SIG-M5 (cell line): ENCODE data around the gene PCP2.

ENCODE experiments used
- DNase-seq: peaks from one replicate; lab custom pipeline; 2025; lab: John Stamatoyannopoulos, UW

Gene PCP2

DNA sequence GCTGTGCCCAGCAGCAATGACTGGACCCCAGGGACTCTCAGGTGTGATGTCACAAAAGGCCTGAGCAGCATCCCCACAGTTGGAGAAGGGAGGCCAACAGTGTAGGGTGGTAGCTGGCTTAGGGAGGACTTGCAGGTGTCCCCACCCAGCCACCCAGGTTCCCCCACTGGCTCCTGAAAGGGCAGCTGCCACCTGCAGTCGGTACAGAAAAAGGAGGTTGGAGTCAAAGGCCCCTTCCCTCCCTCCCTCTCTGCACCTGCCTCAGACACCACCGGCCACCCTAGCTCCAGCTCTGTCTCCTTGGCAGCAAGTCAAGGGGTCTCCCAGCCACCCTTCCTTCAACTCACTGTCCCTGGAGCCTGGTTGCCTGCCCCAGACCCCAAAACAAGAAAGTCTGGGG is at the start of gene PCP2:
Gene PCP2 (minus strand): TSS at position 22 of the 400 bp plus-strand sequence. CDS start 262 bp downstream, outside the sequence.
- DNase-seq: no peak

DNA sequence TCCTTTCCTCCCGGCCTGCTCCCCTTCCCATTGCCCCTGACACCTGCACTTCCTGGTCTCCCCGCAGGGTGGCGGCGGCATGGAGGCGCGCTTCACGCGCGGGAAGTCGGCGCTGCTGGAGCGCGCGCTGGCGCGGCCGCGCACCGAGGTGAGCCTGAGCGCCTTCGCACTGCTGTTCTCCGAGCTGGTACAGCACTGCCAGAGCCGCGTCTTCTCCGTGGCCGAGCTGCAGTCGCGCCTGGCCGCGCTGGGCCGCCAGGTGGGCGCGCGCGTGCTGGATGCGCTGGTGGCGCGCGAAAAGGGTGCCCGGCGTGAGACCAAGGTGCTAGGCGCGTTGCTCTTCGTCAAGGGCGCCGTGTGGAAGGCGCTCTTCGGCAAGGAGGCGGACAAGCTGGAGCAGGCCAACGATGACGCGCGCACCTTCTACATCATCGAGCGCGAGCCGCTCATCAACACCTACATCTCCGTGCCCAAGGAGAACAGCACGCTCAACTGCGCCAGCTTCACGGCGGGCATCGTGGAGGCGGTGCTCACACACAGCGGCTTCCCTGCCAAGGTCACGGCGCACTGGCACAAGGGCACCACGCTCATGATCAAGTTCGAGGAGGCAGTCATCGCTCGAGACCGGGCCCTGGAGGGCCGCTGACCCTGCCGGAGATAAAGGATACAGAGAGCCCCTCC is 48.8 kb upstream of the PCP2 start:
- no peak for DNase-seq

DNA sequence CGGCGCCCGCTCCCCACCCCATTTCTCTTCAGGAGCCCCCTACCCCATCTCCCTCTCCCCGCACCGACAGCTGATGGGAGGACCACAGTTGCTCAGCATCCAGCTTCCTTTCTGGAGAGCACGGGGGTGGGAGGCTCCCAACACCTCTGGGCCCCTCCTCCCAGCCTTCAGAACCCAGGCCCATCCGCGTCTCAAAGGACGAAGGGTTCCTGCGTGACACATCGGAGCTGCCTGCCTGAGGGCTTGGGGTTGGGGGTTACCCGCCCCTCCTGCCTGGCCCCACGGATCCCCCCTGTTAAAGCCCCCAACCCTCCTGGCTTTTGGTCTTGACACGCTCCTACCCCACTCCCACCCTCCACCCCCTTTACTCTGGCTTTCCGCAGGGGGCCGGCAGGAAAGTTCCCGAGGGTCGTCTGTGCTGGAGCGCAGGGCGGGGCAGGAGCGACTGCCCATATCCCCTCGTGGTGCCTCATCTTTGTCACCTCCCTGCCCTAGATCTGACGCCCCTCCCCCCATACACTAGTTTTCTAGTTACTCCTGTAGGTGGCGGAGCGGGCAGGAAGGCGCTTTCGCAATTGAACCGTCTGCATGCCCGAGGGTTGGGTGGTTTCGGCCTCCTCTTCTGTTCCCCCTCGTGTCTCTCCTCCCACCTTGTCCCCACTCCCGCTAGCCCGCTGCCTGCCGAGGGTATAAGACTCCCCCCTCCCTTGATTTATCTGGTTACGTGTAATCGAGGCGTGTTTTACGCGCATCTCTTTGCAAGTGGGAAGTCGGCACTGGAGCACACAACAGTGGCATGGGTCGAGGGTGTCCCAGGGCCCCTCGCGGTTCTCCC is 48.0 kb upstream of the PCP2 start:
- DNase-seq: peak; percentile 66

DNA sequence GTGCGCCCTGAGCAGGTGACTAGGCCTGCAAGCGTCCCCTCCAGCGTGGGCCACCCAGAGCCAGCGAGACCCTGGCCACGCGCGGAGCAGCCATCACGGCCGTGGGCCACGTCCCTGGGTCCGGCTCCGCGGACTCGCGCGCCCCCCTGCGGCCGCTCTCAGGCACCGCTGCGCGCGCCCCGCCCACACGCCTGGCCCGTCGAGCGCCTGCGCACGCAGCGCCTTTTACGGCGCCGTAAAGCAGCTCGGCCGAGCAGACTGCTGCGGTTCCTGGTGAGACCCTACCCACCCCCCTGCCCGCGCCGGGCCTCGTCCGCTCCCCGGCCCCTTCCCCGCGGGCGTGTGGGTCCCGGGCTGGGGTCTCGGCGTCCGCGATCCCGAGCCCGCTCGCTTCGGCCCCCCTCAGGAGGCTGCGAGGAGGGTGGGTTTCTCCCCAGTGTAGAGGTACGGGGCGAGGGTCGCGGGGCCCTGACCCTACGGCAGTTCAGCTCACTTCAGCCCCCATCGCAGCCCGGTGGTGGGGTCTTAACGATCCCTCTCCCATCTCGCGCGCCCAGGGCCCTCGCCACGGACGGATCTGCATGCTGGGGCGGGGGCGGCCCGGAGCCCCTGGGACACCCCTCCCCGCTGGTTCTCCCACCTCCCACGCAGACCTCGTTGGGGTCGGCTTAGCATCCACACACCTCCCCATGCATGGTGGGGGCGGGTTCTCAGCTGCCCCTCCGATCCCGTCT is 47.3 kb upstream of the PCP2 start, which contains the start of gene TRAPPC5:
Gene TRAPPC5 (plus strand): TSS at position 228 of the 734 bp plus-strand sequence. CDS start 1,421 bp downstream, outside the sequence.
- DNase-seq: no peak

DNA sequence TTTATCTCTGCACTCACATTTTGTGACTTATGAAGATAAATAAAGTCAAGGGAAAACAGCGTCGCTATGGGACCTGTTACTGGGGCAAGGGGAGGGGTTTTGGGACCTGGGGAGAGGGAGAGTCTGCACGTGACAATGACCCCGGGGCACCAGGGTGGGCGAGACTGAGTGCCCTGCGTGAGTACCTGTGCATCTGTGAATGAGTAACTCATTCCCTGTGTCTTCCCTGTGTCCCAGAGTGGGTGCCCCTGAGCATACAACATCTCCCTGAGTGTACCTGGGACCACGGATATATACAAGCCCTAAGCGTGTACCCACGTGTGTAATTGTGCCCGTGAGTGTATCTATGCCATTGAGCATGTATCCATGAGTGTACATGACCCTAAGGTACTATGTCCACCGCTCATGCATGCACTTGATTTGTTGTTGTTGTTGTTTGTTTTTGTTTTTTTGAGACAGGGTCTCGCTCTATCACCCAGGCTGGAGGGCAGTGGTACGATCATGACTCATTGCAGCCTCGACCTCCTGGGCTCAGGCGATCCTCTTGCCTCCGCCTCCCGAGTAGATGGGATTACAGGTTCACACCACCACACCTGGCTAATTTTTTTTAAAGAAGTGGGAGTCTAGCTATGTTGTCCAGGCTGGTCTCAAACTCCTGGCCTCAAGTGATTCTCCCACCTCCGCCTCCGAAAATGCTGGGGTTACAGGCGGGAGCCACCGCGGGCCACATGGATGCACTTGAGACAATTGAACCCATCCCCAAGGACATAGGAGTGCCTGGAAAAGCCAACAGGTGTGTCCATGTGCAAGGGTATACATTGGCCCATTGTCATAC is 46.5 kb upstream of the PCP2 start:
- DNase-seq: no peak

DNA sequence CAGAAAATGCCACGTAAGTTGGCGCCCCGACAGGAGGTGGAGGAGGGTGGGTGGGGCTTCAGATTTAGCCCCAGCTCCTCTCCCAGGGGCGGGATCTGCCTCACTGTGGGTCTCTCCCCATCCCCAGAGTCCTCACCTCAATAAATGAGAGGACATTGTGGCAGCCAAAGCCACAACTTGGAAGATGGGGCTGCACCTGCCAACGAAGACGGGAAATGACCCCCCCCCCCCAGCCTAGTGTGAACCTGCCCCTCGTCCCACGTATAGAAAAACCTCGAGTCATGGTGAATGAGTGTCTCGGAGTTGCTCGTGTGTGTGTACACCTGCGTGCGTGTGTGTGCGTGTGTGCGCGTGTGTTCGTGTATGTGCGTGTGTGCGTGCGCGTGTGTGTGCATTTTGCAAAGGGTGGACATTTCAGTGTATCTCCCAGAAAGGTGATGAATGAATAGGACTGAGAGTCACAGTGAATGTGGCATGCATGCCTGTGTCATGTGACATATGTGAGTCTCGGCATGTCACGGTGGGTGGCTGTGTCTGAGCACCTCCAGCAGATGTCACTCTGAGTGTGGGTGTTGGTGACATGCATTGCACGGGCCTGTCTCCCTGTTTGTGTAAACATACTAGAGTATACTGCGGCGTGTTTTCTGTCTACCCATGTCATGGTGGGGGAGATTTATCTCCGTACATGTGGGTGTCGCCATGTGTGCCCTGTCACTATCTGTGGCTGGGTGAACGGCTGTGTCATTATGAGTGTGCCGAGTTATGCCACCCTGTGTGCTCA is 45.6 kb upstream of the PCP2 start:
- DNase-seq: no peak

DNA sequence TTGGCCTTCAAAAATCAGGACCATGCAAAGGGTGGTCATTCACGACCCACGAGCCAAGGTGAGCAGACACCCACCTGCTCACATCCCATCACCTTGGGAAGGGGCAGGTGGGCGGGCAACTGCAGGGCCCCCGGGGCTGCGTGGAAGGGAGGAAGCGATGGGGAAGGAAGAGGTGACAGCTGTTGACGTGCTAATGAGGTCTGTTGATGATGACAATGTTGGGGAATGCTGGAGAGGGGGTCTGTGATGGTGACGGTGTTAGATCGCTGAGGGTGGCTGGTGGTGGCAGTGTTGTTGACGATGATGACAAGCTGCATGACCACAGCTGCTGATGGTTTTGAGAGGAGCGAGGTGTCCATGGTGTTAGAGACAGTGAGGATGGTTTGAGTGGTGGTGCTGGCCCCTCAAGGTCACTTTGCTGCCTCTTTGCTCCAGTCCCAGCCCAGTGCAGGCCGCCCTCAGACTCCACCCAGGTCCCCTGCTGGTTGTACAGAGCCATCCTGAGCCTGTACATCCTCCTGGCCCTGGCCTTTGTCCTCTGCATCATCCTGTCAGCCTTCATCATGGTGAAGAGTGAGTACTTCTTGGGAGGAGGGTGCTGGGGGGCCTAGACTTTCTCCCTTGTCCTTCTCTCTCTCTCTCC is 44.3 kb upstream of the PCP2 start:
- no peak for DNase-seq

DNA sequence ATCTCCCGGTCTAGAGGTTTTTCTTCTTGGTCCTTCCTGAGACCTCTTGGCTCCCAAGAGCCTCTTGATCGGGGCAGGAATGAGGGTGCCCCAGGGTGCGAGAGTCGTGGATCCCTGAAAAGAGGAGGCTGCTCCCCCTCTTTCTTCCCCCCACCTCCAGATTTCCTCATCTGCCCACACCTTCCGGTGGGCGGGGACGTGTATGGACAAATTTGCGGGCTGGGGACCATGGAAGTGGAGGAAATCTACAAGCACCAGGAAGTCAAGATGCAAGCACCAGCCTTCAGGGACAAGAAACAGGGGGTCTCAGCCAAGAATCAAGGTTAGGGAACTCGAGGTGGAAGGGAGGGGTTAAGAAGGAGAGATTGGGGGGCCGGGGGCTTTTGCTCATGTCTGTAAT is 43.3 kb upstream of the PCP2 start, which contains the start of gene MCEMP1:
Gene MCEMP1 (plus strand): TSS at position 237 of the 400 bp plus-strand sequence. CDS start 31 bp downstream, at position 268.
- DNase-seq: no peak

DNA sequence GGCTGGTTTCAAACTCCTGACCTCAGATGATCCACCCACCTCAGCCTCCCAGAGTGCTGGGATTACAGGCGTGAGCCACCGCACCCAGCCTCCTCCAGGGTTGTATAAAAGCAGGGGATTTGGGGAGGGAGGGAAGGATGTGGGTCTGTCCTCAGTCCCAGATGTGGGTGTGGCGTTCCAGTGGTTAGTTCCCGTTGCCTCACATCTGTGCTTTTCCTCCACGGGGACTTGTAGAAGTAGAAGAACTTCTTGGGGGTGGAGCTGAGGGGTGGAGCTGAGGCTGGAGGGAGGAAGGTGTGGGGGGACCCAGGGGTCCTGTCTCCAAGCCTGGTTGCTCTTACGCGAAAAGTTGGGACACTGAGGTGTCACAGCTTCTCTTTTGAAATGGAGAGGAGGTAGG is 42.9 kb upstream of the PCP2 start:
- DNase-seq: peak; percentile 73

DNA sequence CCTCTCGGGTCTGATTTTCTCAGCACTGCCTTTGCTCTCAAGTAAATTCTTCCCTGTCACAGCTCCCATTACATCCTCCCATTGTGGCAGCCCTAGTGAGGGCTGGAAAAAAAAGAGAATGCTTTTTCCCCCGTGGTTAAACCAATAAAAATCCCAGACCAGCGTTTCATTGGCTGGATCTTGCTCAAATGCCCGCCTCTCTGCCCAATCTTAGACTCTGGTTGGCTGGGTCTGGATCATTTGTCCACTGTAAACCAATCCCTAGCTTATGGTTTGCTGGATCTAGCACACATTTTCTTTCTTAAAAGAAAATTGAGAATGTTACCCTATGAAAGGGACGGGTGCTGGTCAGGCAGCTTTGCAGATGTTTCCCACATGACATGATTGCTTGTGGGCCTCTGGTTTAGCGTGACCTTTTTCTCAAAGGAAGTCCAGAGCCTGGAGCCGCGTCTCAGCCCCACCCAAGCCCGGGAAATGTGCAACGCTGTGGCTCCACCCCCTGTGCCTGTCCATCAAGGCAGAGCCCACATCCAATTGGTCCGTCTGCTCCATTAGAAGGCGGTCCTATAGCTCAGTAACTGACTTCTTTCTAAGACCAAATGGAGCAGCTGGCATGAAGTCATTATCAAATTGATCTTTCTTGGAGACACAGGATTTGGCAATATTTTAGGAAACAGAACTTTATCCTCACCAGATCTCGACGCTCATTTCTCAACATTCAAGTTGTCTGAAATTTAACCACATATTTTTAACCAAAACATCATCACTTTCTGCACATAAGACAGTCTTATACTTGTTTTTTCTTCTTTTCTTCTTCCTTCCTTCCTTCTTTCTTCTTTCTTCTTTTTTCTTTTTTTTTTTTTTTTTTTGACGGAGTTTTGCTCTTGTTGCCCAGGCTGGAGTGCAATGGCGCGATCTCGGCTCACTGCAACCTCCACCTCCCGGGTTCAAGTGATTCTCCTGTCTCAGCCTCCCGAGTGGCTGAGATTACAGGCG is 40.8 kb upstream of the PCP2 start:
- DNase-seq: peak; percentile 86

DNA sequence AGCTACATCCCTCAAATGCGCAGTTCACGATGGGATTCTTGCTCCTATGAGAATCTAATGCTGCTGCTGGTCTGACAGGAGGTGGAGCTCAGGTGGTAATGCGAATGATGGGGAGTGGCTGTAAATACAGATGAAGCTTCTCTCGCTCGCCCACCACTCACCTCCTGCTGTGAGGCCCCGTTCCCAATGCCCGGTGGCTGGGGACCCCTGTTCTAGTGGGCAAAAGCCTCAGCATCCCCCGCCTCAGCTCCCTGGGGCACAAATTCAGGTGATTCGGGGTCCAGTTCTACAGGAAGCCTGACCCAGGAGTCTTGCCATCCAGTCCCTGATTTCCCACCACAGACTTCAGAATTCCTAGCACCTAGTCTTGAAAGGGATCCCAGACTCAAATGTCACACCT is 39.0 kb upstream of the PCP2 start:
- DNase-seq: no peak

DNA sequence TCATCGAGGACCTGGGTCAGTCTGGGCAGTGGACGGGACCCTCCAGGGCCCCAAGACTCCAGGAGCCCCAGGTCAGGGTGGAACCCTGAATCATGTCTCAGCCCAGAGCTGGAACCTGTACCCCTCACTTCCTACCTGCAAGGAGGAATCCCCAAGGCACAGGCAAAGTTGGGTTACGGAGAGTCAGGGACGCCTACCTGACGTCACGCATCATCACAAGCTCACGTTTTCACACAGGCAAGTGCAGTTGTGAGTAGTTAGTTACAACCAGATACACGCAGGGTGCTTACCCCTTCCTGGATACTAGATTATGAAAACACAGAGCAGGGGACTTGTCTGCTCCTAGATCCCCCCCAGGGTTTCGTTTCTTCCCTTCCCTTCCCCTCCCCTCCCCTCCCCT is 37.3 kb upstream of the PCP2 start:
- DNase-seq: no peak

DNA sequence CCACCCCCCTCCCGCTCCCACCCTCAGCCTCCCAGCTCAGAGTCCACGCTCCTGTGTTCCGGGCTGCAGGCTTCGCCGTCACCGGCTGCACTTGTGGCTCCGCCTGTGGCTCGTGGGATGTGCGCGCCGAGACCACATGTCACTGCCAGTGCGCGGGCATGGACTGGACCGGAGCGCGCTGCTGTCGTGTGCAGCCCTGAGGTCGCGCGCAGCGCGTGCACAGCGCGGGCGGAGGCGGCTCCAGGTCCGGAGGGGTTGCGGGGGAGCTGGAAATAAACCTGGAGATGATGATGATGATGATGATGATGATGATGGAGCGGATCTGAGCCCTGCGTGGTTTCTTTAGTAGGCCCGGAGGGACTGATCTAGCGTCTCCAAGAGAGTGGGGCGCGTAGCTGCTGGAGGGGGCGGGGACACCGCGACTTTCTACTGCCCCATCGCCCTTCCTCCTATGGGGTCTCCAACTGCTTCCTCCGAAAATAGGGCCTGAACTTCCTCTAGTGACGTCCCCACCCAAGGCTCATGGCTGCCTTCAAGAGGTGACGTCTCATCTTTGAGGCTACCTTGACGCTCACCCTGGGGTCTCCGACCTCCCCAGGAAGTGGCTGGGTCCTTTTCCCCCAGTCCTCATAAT is 36.7 kb upstream of the PCP2 start:
- no peak for DNase-seq

DNA sequence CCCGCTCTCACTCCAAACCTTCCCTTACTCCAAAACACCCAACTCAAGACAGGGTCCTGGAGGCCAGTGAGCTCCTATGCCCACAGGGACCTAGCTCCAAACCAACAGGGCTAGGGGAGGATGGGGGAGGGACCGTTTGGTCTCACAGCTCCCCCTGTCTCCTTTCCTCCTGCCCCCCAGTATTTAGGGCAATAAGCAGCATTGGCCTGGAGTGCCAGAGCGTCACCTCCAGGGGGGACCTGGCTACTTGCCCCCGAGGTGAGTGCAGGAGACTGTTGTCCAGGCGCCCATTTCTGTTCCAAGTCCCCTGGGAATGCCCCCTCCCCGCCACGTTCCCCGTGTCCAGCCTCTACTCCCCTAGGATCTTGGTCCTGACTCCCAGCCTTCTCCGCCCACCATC is 36.1 kb upstream of the PCP2 start:
- DNase-seq: no peak

DNA sequence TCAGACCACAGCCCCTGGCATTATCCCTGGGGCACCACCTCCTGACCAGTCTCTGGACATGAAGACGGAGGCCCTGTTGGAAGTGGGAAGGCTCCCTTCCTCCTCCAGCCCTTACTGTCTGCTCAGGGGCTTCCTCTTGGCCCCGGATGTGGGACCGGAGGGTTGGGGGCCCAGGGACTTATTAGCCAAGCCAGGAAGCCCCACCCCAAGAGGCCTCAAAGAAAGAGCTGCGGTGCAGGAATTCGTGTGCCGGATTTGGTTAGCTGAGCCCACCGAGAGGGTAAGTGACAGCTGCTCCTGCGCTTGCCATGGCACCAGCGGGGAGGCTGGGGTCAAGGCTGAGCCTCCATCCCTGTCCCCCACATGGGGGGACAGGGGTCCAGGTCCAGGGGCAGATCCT is 35.3 kb upstream of the PCP2 start, which contains the start of gene RETN:
Gene RETN (plus strand): TSS at position 208 of the 400 bp plus-strand sequence. CDS start 278 bp downstream, outside the sequence.
- DNase-seq: no peak

DNA sequence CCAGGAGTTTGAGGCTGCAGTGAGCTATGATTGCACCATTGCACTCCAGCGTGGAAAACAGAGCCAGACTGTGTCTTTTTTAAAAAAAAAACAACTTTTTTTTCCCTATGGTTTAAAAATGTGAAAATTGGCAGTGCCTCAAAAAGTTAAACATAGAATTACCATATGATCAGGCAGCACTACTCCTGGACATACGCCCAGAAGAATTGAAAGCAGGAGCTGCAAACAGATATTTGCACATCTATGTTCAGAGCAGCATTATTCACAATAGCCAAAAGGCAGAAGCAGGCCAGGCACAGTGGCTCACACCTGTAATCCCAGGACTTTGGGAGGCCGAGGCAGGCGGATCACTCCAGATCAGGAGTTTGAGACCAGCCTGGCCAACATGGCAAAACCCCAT is 31.6 kb upstream of the PCP2 start:
- DNase-seq: no peak

DNA sequence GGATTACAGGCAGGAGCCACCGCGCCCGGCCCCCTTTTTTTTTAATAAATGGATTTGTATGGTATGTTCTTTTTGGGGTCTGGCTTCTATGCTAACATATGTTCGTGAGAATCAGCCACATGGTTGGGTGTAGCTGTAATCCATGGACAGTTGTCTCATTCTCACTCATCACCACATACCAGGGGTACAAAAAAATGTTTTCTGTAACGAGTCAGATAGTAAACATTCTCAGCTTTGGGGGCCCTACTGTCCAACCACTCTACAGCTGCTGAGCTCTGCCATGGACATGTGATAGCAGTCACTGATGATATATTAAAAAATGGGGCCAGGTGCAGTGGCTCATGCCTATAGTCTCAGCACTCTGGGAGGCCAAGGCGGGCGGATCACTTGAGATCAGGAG is 30.2 kb upstream of the PCP2 start:
- DNase-seq: no peak

DNA sequence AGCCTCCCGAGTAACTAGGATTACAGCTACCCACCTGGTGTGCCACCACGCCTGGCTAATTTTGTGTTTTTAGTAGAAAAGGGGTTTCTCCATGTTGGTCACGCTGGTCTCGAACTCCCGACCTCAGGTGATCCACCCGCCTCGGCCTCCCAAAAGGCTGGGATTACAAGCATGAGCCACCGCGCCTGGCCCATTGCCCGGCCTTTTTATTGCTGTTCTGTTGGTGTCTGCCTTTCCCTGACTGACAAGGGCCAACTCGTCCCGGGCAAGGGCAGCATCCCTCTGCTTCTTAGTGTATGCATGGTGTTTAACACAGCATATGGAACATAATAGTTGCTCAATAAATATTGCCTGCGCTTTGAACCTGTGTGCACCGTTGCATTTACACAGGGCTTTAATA is 29.1 kb upstream of the PCP2 start:
- DNase-seq: no peak
